Chondrocyte (in vitro differentiated cells): Measurements from ENCODE around the gene PPP1R27. TPM values are rescaled to one million over a fixed set of nuclear protein-coding genes. Genes with fewer than 3 reads are reported as not detected.

Experiments
- DNase-seq: peaks from one replicate; pipeline ENCODE4 v3.0.0; 2021; ENCODE audit warnings: mixed read lengths, low spot score
- H3K27ac Mint-ChIP-seq: one replicate; pipeline ENCODE4 v1.8.0; 2021; ENCODE audit warnings: mild to moderate bottlenecking, moderate library complexity, mixed read lengths; ENCODE audit not compliant: unreplicated experiment
- H3K27me3 Mint-ChIP-seq: 2 replicates; pipeline ENCODE4 v1.8.0; 2021; ENCODE audit warnings: low read depth, mixed read lengths
- H3K36me3 Mint-ChIP-seq: 2 replicates; pipeline ENCODE4 v1.8.0; 2021; ENCODE audit warnings: low read depth, mixed read lengths
- H3K4me1 Mint-ChIP-seq: 2 replicates; pipeline ENCODE4 v1.8.0; 2021; ENCODE audit warnings: low read depth, mild to moderate bottlenecking, mixed read lengths
- H3K4me3 Mint-ChIP-seq: one replicate; pipeline ENCODE4 v1.8.0; 2021; ENCODE audit warnings: mild to moderate bottlenecking, moderate library complexity, mixed read lengths; ENCODE audit not compliant: unreplicated experiment
- H3K9me3 Mint-ChIP-seq: 2 replicates; pipeline ENCODE4 v1.8.0; 2021; ENCODE audit warnings: low read depth, mixed read lengths
- long read RNA-seq: library from polyadenylated mRNA; stranded (forward); transcript quantifications from one replicate; pipeline ENCODE4 v2.0.0, GENCODE V29; 2021
- total RNA-seq: library from RNA; stranded (reverse); gene quantifications from 3 replicates; pipeline ENCODE4 v1.2.1, GENCODE V29; 2021
- TF ChIP-seq, protein P1 (sequence below): fragments of 200-600 bp; sonication (generic); IDR thresholded peaks from 2 replicates; pipeline ENCODE4 v1.5.0; 2021; ENCODE audit warnings: antibody characterized with exemption, mild to moderate bottlenecking, moderate library complexity

The PPP1R27 gene, protein sequence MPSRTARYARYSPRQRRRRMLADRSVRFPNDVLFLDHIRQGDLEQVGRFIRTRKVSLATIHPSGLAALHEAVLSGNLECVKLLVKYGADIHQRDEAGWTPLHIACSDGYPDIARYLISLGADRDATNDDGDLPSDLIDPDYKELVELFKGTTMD
- not detected in 3 replicates for total RNA-seq
- long read RNA-seq, result 0 reads

- TF ChIP-seq, protein P1, sequence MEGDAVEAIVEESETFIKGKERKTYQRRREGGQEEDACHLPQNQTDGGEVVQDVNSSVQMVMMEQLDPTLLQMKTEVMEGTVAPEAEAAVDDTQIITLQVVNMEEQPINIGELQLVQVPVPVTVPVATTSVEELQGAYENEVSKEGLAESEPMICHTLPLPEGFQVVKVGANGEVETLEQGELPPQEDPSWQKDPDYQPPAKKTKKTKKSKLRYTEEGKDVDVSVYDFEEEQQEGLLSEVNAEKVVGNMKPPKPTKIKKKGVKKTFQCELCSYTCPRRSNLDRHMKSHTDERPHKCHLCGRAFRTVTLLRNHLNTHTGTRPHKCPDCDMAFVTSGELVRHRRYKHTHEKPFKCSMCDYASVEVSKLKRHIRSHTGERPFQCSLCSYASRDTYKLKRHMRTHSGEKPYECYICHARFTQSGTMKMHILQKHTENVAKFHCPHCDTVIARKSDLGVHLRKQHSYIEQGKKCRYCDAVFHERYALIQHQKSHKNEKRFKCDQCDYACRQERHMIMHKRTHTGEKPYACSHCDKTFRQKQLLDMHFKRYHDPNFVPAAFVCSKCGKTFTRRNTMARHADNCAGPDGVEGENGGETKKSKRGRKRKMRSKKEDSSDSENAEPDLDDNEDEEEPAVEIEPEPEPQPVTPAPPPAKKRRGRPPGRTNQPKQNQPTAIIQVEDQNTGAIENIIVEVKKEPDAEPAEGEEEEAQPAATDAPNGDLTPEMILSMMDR, result no peak
- peaks cover 21% of the 10 kb centered on the region for H3K4me1 Mint-ChIP-seq
- no peaks in the 10 kb centered on the region for H3K36me3 Mint-ChIP-seq
- H3K27me3 Mint-ChIP-seq, result no peaks in the 10 kb centered on the region
- DNase-seq, result no peak
- peak within 1 kb of the TSS; percentile 79 for H3K4me3 Mint-ChIP-seq
- no peaks in the 10 kb centered on the region for H3K9me3 Mint-ChIP-seq
- peak within 1 kb of the TSS; percentile 88 for H3K27ac Mint-ChIP-seq
Measured at GRCh38 chr17:81834831-81835267, at the start of gene PPP1R27. PPP1R27 (minus strand) TSS chr17:81835050; CDS start chr17:81834953, 97 bp downstream.

DNA sequence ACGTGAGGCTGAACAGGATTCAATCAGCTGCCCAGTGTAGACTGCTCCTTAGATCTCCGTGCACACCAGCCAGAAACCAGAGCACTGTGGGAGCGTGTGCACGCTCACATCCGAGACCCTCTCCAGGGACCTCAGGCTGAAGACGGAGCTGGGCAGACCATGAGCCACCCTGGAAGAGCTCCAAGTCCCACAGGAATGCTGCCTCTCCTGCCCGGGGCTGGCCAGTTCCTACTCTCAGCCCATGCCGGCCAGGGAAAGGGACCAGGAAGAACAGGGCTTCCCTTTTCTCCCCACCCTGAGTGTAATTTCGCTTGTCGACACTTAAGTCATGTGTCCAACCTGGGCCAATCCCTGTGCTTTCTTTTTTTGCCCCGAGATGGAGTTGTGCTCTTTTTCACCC is 49.7 kb upstream of the PPP1R27 start:
- H3K4me3 Mint-ChIP-seq, result no peak overlapping the region

GRCh38 chr17:81879121-81879520 is 44.3 kb upstream of the PPP1R27 start:
- peaks cover 2% of the 10 kb centered on the region for H3K4me1 Mint-ChIP-seq
- H3K9me3 Mint-ChIP-seq, result no peaks in the 10 kb centered on the region
- no peaks in the 10 kb centered on the region for H3K27me3 Mint-ChIP-seq
- H3K4me3 Mint-ChIP-seq, result no peak overlapping the region
- peaks cover 7% of the 10 kb centered on the region for H3K36me3 Mint-ChIP-seq
- H3K27ac Mint-ChIP-seq, result no peak overlapping the region
- DNase-seq, result no peak
- TF ChIP-seq, protein P1, result no peak

More for the DNA sequence above, 49.7 kb upstream of the PPP1R27 start:
- no peak for DNase-seq
- peaks cover 41% of the 10 kb centered on the region for H3K4me1 Mint-ChIP-seq
- TF ChIP-seq, protein P1, result no peak
- H3K9me3 Mint-ChIP-seq, result no peaks in the 10 kb centered on the region
- H3K36me3 Mint-ChIP-seq, result peaks cover 23% of the 10 kb centered on the region
- H3K27me3 Mint-ChIP-seq, result no peaks in the 10 kb centered on the region
- peak overlapping the region; percentile 82 for H3K27ac Mint-ChIP-seq

GRCh38 chr17:81878294-81878693 is 43.4 kb upstream of the PPP1R27 start:
- Mint-ChIP-seq H3K4me1 (no peaks in the 10 kb centered on the region), H3K27me3 (no peaks in the 10 kb centered on the region), H3K9me3 (no peaks in the 10 kb centered on the region), H3K36me3 (peaks cover 7% of the 10 kb centered on the region), H3K4me3 (no peak overlapping the region), H3K27ac (no peak overlapping the region)
- TF ChIP-seq, protein P1, result no peak
- no peak for DNase-seq

- Mint-ChIP-seq H3K4me1 (peaks cover 4% of the 10 kb centered on the region), H3K9me3 (no peaks in the 10 kb centered on the region), H3K36me3 (peaks cover 7% of the 10 kb centered on the region), H3K4me3 (no peak overlapping the region), H3K27ac (no peak overlapping the region), H3K27me3 (no peaks in the 10 kb centered on the region)
- TF ChIP-seq, protein P1, result no peak
- DNase-seq, result no peak
Measured at GRCh38 chr17:81877569-81877968, 42.7 kb upstream of the PPP1R27 start.
